GM12878 (cell line): ENCODE data around the gene CTNNA2. TPM values are rescaled to one million over a fixed set of nuclear protein-coding genes. Genes with fewer than 3 reads are reported as not detected.
A peak's percentile ranks its signal among the peaks of the same experiment; 100 is the strongest.

Experiments used
- ATAC-seq: fragments of 200-7000 bp; cut with Tn5 transposase; 3 replicates; pipeline ENCODE4 v1.9.1; 2020; ENCODE audit warnings: mild to moderate bottlenecking, moderate library complexity
- BruUV-seq: library from RNA; stranded (reverse); fragments of 400-500 nt; replicated peaks from 2 replicates; lab custom pipeline; 2021; lab: Mats Ljungman, UMichigan
- CTCF ChIA-PET: fragments of 300-600 bp; sonication (Branson Sonifier 250); formaldehyde crosslinking; extraction: SDS; loops from one replicate; lab custom pipeline; 2021; ENCODE audit warnings: inconsistent platforms; lab: Yijun Ruan, JAX
- POLR2A ChIA-PET: fragments of 350-600 bp; formaldehyde crosslinking; extraction: SDS; loops from one replicate; lab custom pipeline; 2021; ENCODE audit warnings: inconsistent platforms; lab: Charles Lee
- RAD21 ChIA-PET: fragments of 300-600 bp; sonication (Branson Sonifier 250); formaldehyde crosslinking; loops from one replicate; lab custom pipeline; 2023; ENCODE audit warnings: antibody characterized with exemption; ENCODE audit not compliant: unreplicated experiment; lab: Charles Lee
- SMC1A ChIA-PET: fragments of 300-600 bp; sonication (Branson Sonifier 250); formaldehyde crosslinking; loops from one replicate; lab custom pipeline; 2023; ENCODE audit not compliant: unreplicated experiment, uncharacterized antibody; lab: Charles Lee
- DNase-seq: peaks from one replicate; pipeline ENCODE4 v3.0.0-alpha.2; 2011; ENCODE audit warnings: low read depth, low spot score
- FAIRE-seq: peaks from 3 replicates; lab custom pipeline; 2011; peaks lifted over from hg19 to GRCh38; lab: Jason Lieb, UNC
- H2AFZ ChIP-seq: 2 replicates; pipeline ENCODE4 v1.6.0; 2011; ENCODE audit warnings: low read depth, low read length, control low read depth; ENCODE audit not compliant: control insufficient read depth
- H3K27ac ChIP-seq: 2 replicates; pipeline ENCODE4 v1.5.1; 2011; ENCODE audit warnings: control low read depth; ENCODE audit not compliant: control insufficient read depth, insufficient read depth
- H3K27me3 ChIP-seq, 2 experiments: replicated peaks in 1 of 2; 2 replicates each; pipeline versions ENCODE4 v1.6.0 to v1.6.1; 2011; ENCODE audit warnings: low read length in 1 of 2; ENCODE audit not compliant: control insufficient read depth in 2 of 2, insufficient read depth in 2 of 2
- H3K36me3 ChIP-seq, 2 experiments: 2 replicates each; pipeline ENCODE4 v1.5.1; 2011; ENCODE audit warnings: low read length in 1 of 2; ENCODE audit not compliant: control insufficient read depth in 2 of 2, insufficient read depth in 2 of 2
- H3K4me1 ChIP-seq: 2 replicates; pipeline ENCODE4 v1.6.1; 2011; ENCODE audit warnings: mild to moderate bottlenecking, low read length, moderate library complexity, mixed read lengths; ENCODE audit not compliant: control insufficient read depth, insufficient read depth
- H3K4me2 ChIP-seq: 2 replicates; pipeline ENCODE4 v1.6.0; 2011; ENCODE audit warnings: control low read depth; ENCODE audit not compliant: control insufficient read depth, insufficient read depth
- H3K4me3 ChIP-seq: fragments of 200-600 bp; sonication (generic); 2 replicates; pipeline ENCODE4 v1.5.1; 2016
- H3K79me2 ChIP-seq: 2 replicates; pipeline ENCODE4 v1.6.0; 2011; ENCODE audit warnings: low read length; ENCODE audit not compliant: control insufficient read depth, insufficient read depth
- H3K9ac ChIP-seq: 2 replicates; pipeline ENCODE4 v1.8.0; 2011; ENCODE audit warnings: low read length, control low read depth, mixed read lengths; ENCODE audit not compliant: control insufficient read depth, insufficient read depth
- H3K9me3 ChIP-seq: replicated peaks from 3 replicates; pipeline ENCODE4 v1.5.1; 2011; ENCODE audit warnings: mild to moderate bottlenecking, low read length; ENCODE audit not compliant: control insufficient read depth, insufficient read depth
- H4K20me1 ChIP-seq: 2 replicates; pipeline ENCODE4 v1.6.0; 2011; ENCODE audit not compliant: control insufficient read depth, insufficient read depth
- CBX5 ChIP-seq: sonication (generic); IDR thresholded peaks from 2 replicates; pipeline ENCODE4 v1.6.1; 2016; ENCODE audit warnings: low read depth, moderate library complexity, mild to moderate bottlenecking, inconsistent platforms
- IKZF2 ChIP-seq, 2 experiments: fragments of 450-650 bp; IDR thresholded peaks; 2 replicates each; pipeline ENCODE4 v1.6.1; 2017; ENCODE audit warnings: mild to moderate bottlenecking in 2 of 2, moderate library complexity in 2 of 2
- NR2C2 ChIP-seq: IDR thresholded peaks from 2 replicates; pipeline ENCODE4 v1.6.1; 2011; ENCODE audit warnings: borderline replicate concordance, low read depth; ENCODE audit not compliant: control insufficient read depth, insufficient read length
- POU2F2 ChIP-seq: IDR thresholded peaks from 3 replicates; pipeline ENCODE4 v1.6.1; 2011; ENCODE audit warnings: low read depth, mild to moderate bottlenecking, low read length, borderline replicate concordance
- RELA ChIP-seq: fragments of 450-650 bp; IDR thresholded peaks from 2 replicates; pipeline ENCODE4 v1.8.0; 2014; ENCODE audit warnings: borderline replicate concordance; ENCODE audit not compliant: partially characterized antibody
- YBX1 ChIP-seq: fragments of 450-650 bp; IDR thresholded peaks from 2 replicates; pipeline ENCODE4 v1.6.1; 2016; ENCODE audit warnings: antibody characterized with exemption
- whole genome bisulfite sequencing: methylation state at CpG from one replicate; pipeline ENCODE4 v1.1.6; 2016; ENCODE audit warnings: low lambda C conversion rate; ENCODE audit not compliant: insufficient replicate concordance, insufficient coverage; ENCODE audit errors: missing lambda C conversion rate; 5-methylcytosine and 5-hydroxymethylcytosine counted together
- in situ Hi-C: fragments of 300-500 bp; cut with MboI; formaldehyde crosslinking; loops from 9 replicates; pipeline ENCODE4 v1.14.3; 2018; ENCODE audit warnings: mixed read lengths
- intact Hi-C: fragments of 100-400 bp; cut with micrococcal nuclease; formaldehyde crosslinking; loops from one replicate; pipeline ENCODE4 v1.14.2; 2022; ENCODE audit not compliant: unreplicated experiment
- polyA plus RNA-seq, 11 experiments: library from polyadenylated mRNA; depleted of rRNA in 4 of 11; unstranded in 6 of 11; stranded (reverse) in 5 of 11; fragments of >200 nt; fragmentation: Nextera tagmentation in 4 of 11; fragmentation: Illumina TruSeq in 1 of 11; extraction: Ambion mirVana in 4 of 11; extraction: Trizol in 1 of 11; gene quantifications; 1 replicate in 1 of 11; 2 replicates in 10 of 11; pipeline versions ENCODE4 v1.2.1 to v1.2.3, GENCODE V29; 2011 to 2016; ENCODE audit warnings: inconsistent platforms in 2 of 11, missing spikeins in 2 of 11, low read depth in 1 of 11
- total RNA-seq, 4 experiments: library from RNA; depleted of rRNA in 3 of 4; stranded (reverse); fragments of >200 nt in 3 of 4; fragmentation: Illumina TruSeq in 1 of 4; extraction: Trizol in 1 of 4; gene quantifications; 2 replicates each; pipeline versions ENCODE4 v1.2.1 to v1.2.3, GENCODE V29; 2013 to 2021
- TF ChIP-seq, protein P1 (sequence below): fragments of 450-650 bp; IDR thresholded peaks from 2 replicates; pipeline ENCODE4 v1.6.1; 2017; ENCODE audit warnings: mild to moderate bottlenecking, low read depth, inconsistent platforms; ENCODE audit not compliant: poor library complexity, severe bottlenecking

CTNNA2 gene
- total and polyA plus RNA-seq, 10 of the 15 experiments (the other 5 are each of a cell fraction or from before 2014, with no cell fraction given), result 2.4 to 36.2 (median 6.6) TPM

DNA sequence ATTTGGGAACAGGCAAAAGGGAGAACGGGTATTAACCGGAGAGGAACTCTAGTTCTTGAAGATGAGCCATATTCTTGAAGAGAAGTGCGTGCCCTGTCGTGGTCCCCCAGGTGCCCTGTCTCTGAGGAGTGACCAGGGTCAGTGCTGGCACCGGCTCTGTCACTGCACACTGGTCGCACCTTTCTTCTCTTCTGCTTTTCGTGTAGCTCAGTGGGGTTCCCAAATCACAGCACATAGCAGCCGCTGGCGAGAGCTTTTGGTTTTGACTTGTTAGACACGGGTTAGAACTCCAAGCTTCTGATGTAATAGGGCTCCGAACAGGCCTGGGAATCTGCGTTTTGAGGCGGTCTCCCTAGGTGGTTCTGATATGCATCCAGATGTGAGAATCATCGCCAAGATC lies 810.1 kb downstream of the CTNNA2 start:
- H3K9me3 ChIP-seq, result no peaks in the 10 kb centered on the region
- H3K9ac ChIP-seq, result no peak overlapping the region
- in situ Hi-C loops (no loop called here), intact Hi-C loops (loop anchor here (10.0 kb wide), 2 partner anchors 142 to 532 kb away; no protein-coding TSS in a partner anchor)
- no peaks in the 10 kb centered on the region for H3K4me1 ChIP-seq
- H3K4me3 ChIP-seq, result no peak overlapping the region
- ChIA-PET CTCF (interaction anchor here (0.6 to 9.9 kb wide), 5 partner anchors 15 to 684 kb away, joined by 3 to 440 read pairs (median 4); no protein-coding TSS in a partner anchor), RAD21 (interaction anchor here (0.7 to 6.4 kb wide), 5 partner anchors 45 to 249 kb away, joined by 3 to 385 read pairs (median 3); no protein-coding TSS in a partner anchor), POLR2A (no interaction called here), SMC1A (interaction anchor here (0.7 to 8.9 kb wide), 8 partner anchors 84 to 849 kb away, joined by 3 to 530 read pairs (median 4); no protein-coding TSS in a partner anchor)
- H3K79me2 ChIP-seq, result no peaks in the 10 kb centered on the region
- no peak overlapping the region for H3K27ac ChIP-seq
- H4K20me1 ChIP-seq, result no peaks in the 10 kb centered on the region
- DNase-seq, result no peak
- 25% methylated on average over 14 of the region's 14 CpGs for WGBS
- peak; percentile 33 for ATAC-seq
- no peaks in the 10 kb centered on the region for H3K36me3 ChIP-seq
- H2AFZ ChIP-seq, result no peak overlapping the region
- no TSS peak for BruUV-seq
- FAIRE-seq, result no peak
- H3K27me3 ChIP-seq, result peaks cover 0 to 6% of the 10 kb centered on the region in 2 experiments; a peak in 2 of 4 replicates
- TF ChIP-seq NR2C2, result no peak
- no peak for TF ChIP-seq CBX5
- TF ChIP-seq POU2F2, result no peak
- TF ChIP-seq YBX1, result no peak
- TF ChIP-seq RELA, result no peak
- TF ChIP-seq, protein P1, sequence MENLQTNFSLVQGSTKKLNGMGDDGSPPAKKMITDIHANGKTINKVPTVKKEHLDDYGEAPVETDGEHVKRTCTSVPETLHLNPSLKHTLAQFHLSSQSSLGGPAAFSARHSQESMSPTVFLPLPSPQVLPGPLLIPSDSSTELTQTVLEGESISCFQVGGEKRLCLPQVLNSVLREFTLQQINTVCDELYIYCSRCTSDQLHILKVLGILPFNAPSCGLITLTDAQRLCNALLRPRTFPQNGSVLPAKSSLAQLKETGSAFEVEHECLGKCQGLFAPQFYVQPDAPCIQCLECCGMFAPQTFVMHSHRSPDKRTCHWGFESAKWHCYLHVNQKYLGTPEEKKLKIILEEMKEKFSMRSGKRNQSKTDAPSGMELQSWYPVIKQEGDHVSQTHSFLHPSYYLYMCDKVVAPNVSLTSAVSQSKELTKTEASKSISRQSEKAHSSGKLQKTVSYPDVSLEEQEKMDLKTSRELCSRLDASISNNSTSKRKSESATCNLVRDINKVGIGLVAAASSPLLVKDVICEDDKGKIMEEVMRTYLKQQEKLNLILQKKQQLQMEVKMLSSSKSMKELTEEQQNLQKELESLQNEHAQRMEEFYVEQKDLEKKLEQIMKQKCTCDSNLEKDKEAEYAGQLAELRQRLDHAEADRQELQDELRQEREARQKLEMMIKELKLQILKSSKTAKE, result no peak
- no peak for TF ChIP-seq IKZF2 (IDR thresholded peaks at IDR 0.05)
- no peak overlapping the region for H3K4me2 ChIP-seq
